Tracheal epithelial cell (primary cell): ENCODE measurements around the gene SPATS1. TPM values are rescaled to one million over a fixed set of nuclear protein-coding genes. Genes with fewer than 3 reads are reported as not detected.

ENCODE experiments used
- total RNA-seq: library from RNA; depleted of rRNA; stranded (reverse); fragments of >200 nt; gene quantifications from 2 replicates; pipeline ENCODE4 v1.2.1, GENCODE V29; 2014

SPATS1 gene
- total RNA-seq: not detected in 2 replicates

DNA sequence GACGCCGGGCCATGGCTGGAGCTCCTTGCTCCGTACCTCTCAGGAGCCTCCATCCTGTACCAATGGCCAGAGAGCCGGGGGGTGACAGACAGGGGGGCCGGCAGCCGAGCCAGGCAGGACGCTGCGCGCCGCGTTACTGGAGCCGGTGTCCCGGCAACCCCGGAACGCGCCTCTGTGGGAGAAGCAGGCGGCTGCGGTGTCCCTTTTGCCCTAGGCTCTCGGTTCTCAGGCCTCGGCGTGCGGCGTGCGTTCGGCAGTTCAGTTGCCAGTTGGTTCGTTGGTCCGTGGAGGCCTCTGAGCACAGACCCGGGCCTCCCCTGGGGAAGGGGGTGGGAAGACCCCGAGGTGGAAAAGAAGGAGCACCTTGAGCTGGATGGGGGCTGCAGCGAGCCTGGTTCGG is at the start of gene SPATS1:
SPATS1 (plus strand) TSS at position 162 of the 400 bp plus-strand sequence. CDS start 446 bp downstream, outside the sequence.

GRCh38 chr6:44312901-44313788 is 29.3 kb upstream of the SPATS1 start, which contains the start of gene AARS2:
Gene AARS2 (minus strand): TSS chr6:44313347. CDS start chr6:44313323, 24 bp downstream.

DNA sequence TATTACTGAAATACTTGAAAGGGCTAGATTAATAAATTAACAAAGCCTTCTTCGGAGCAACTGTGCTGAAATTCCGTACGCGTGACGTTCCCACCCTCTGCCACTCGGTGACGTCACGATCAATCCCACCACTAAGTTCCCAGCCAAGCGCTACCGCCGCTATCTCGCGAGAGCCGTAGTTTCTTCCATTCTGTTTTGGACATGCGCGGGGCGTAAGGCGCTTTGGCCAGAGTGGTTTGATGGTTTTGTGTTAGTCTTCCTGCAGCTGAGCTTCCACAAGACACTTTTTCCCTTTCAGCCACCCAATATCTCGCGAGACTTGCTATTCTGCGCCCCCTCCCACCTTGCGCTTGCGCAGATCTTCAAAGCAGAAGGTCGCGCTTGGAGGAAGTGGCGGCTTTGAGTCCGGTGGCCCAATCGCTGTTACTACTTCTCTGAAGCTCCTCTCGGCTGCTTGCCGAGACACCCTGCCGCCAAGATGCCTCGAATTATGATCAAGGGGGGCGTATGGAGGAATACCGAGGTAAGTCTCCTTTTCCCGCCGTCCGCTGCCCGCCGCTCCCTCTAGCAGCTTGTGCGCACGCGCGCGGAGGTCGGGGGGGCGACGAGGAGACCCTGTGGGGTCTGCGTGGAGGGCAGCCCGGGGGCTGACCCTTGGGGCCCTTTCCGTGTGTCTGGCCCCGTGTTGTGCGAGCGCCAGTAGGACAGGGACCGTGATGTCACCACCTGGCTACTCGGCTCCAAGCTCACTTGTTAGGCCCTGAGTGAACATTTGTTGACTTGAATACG is 45.1 kb downstream of the SPATS1 start, which contains the start of gene CDC5L:
CDC5L (plus strand) TSS at position 361 of the 789 bp plus-strand sequence; CDS start at position 479, 118 bp downstream.

Other genes with a start within 250 kb of the SPATS1 start
- gene MRPL14, start 215.2 kb upstream of the SPATS1 start, total RNA-seq: 64.8 and 92.1 TPM in 2 replicates
- gene TMEM63B, start 215.1 kb upstream of the SPATS1 start, total RNA-seq: 35.8 and 54.9 TPM in 2 replicates
- gene CAPN11, start 183.8 kb upstream of the SPATS1 start, total RNA-seq: not detected in 2 replicates
- gene MYMX, start 125.7 kb upstream of the SPATS1 start, total RNA-seq: not detected in 2 replicates
- gene SLC29A1, start 119.1 kb upstream of the SPATS1 start, total RNA-seq: 4.0 and 13.5 TPM in 2 replicates
- 436 and 475 TPM in 2 replicates for gene HSP90AB1, start 95.5 kb upstream of the SPATS1 start, total RNA-seq
- gene SLC35B2, start 85.1 kb upstream of the SPATS1 start, total RNA-seq: 82.9 and 97.6 TPM in 2 replicates
- gene NFKBIE, start 77.1 kb upstream of the SPATS1 start, total RNA-seq: 7.0 and 28.9 TPM in 2 replicates
- gene TMEM151B, start 72.2 kb upstream of the SPATS1 start, total RNA-seq: not detected in 2 replicates
- 11.3 TPM in 2 replicates for gene AARS2, start 29.3 kb upstream of the SPATS1 start, total RNA-seq
- gene CDC5L, start 45.1 kb downstream of the SPATS1 start, total RNA-seq: 18.8 and 19.4 TPM in 2 replicates